Lung (tissue), 12 donors: ENCODE data around the gene MYO18A. TPM values are rescaled to one million over a fixed set of nuclear protein-coding genes. Genes with fewer than 3 reads are reported as not detected.
A peak's percentile ranks its signal among the peaks of the same experiment; 100 is the strongest.

Experiments used
- ATAC-seq: fragments of 200-7000 bp; cut with Tn5 transposase; one replicate; pipeline ENCODE4 v1.9.1; 2020; ENCODE audit warnings: moderate number of reproducible peaks; ENCODE audit not compliant: insufficient read depth, low FRiP score
- DNase-seq, 3 donors: peaks; one replicate each; pipeline ENCODE4 v3.0.0-alpha.2; 2013 to 2017
- H3K27ac ChIP-seq, 2 donors: one replicate each; pipeline ENCODE4 v1.5.1; 2013; ENCODE audit warnings: mild to moderate bottlenecking in 2 of 2, moderate library complexity in 2 of 2, control low read depth in 1 of 2, inconsistent platforms in 1 of 2, low read depth in 1 of 2, low read length in 1 of 2
- H3K27me3 ChIP-seq, 3 donors: one replicate each; pipeline ENCODE4 v1.5.1; 2013; ENCODE audit warnings: low read length in 2 of 3; ENCODE audit not compliant: control insufficient read depth in 3 of 3, insufficient read depth in 3 of 3
- H3K36me3 ChIP-seq, 4 donors: one replicate each; pipeline ENCODE4 v1.5.1; 2013; ENCODE audit warnings: low read length in 4 of 4, mild to moderate bottlenecking in 1 of 4, moderate library complexity in 1 of 4; ENCODE audit not compliant: control insufficient read depth in 4 of 4, insufficient read depth in 4 of 4
- H3K4me1 ChIP-seq, 5 donors: one replicate each; pipeline ENCODE4 v1.5.1; 2013; ENCODE audit warnings: low read length in 5 of 5, mild to moderate bottlenecking in 2 of 5, moderate library complexity in 1 of 5; ENCODE audit not compliant: control insufficient read depth in 5 of 5, insufficient read depth in 5 of 5
- H3K4me3 ChIP-seq: one replicate; pipeline ENCODE4 v1.5.1; 2013; ENCODE audit warnings: mild to moderate bottlenecking, control low read depth, moderate library complexity
- H3K9ac ChIP-seq, 2 donors: one replicate each; pipeline ENCODE4 v1.5.1; 2013; ENCODE audit warnings: low read length in 2 of 2, control low read depth in 1 of 2; ENCODE audit not compliant: insufficient read depth in 1 of 2
- H3K9me3 ChIP-seq, 4 donors: one replicate each; pipeline ENCODE4 v1.5.1; 2013; ENCODE audit warnings: low read length in 3 of 4, mild to moderate bottlenecking in 1 of 4, moderate library complexity in 1 of 4; ENCODE audit not compliant: control insufficient read depth in 4 of 4, insufficient read depth in 3 of 4
- CTCF ChIP-seq: IDR thresholded peaks from 2 replicates; pipeline ENCODE4 v1.5.1; 2012; ENCODE audit warnings: mild to moderate bottlenecking; ENCODE audit errors: control extremely low read depth, extremely low read depth
- WGBS, 2 donors: extraction: QIAGEN DNeasy Blood & Tissue Kit; methylation state at CpG; one replicate each; pipeline ENCODE4 v1.1.7; 2013; 5-methylcytosine and 5-hydroxymethylcytosine counted together
- polyA plus RNA-seq, 2 donors: library from polyadenylated mRNA; stranded (reverse); fragments of 200-250 nt; gene quantifications; one replicate each; pipeline ENCODE4 v1.2.1, GENCODE V29; 2013
- total RNA-seq, 2 donors: library from RNA; depleted of rRNA in 1 of 2; stranded (reverse); fragments of >200 nt in 1 of 2; gene quantifications; one replicate each; pipeline ENCODE4 v1.2.1, GENCODE V29; 2014 to 2021
- donor health status: control.
- donor health status: control.
- donor health status: Bipolar disorder and iron deficiency.
- donor health status: healthy.
- donor health status: DM: yes; HTN: yes; CAD: no.

MYO18A gene
- total and polyA plus RNA-seq, 4 donors: 19.0 to 65.2 (median 49.3) TPM

- DNase-seq (no peak), ATAC-seq (peak; percentile 27)
- no peaks in the 10 kb centered on the region for H3K9me3 ChIP-seq
- H3K4me1 ChIP-seq: peaks cover 0 to 2% (median 0%) of the 10 kb centered on the region in 5 donors
- WGBS, 2 donors: 75 to 85% methylated on average over 8 of the region's 8 CpGs
- peaks cover 0 to 3% (median 0%) of the 10 kb centered on the region in 3 donors for H3K27me3 ChIP-seq
- no peaks in the 10 kb centered on the region for H3K36me3 ChIP-seq
- no peak overlapping the region for H3K4me3 ChIP-seq
- no peak for TF ChIP-seq CTCF
- no peak overlapping the region for H3K27ac ChIP-seq
- no peak overlapping the region for H3K9ac ChIP-seq
These were observed 34.3 kb upstream of the MYO18A start for GRCh38 chr17:29214215-29215146.

GRCh38 chr17:29212681-29213121 lies 32.5 kb upstream of the MYO18A start:
- H3K9me3 ChIP-seq: no peaks in the 10 kb centered on the region
- DNase-seq (no peak), ATAC-seq (no peak)
- H3K4me3 ChIP-seq: no peak overlapping the region
- H3K27me3 ChIP-seq: peaks cover 0 to 3% (median 0%) of the 10 kb centered on the region in 3 donors
- H3K9ac ChIP-seq: no peak overlapping the region
- 89 to 92% methylated on average over 5 of the region's 5 CpGs for WGBS, 2 donors
- no peak for TF ChIP-seq CTCF
- H3K36me3 ChIP-seq: no peaks in the 10 kb centered on the region
- H3K4me1 ChIP-seq: peaks cover 0 to 2% (median 0%) of the 10 kb centered on the region in 5 donors
- H3K27ac ChIP-seq: no peak overlapping the region

GRCh38 chr17:29212094-29212631 lies 32.0 kb upstream of the MYO18A start:
- H3K9me3 ChIP-seq: no peaks in the 10 kb centered on the region
- no peak overlapping the region for H3K9ac ChIP-seq
- WGBS, 2 donors: 100% methylated on average over 1 of the region's 1 CpG
- peaks cover 0 to 2% (median 0%) of the 10 kb centered on the region in 5 donors for H3K4me1 ChIP-seq
- H3K36me3 ChIP-seq: no peaks in the 10 kb centered on the region
- no peak for TF ChIP-seq CTCF
- DNase-seq (no peak), ATAC-seq (no peak)
- H3K27ac ChIP-seq: no peak overlapping the region
- no peak overlapping the region for H3K4me3 ChIP-seq
- peaks cover 0 to 3% (median 0%) of the 10 kb centered on the region in 3 donors for H3K27me3 ChIP-seq
